ENCODE data around the gene SSTR5. TPM values are rescaled to one million over a fixed set of nuclear protein-coding genes. Genes with fewer than 3 reads are reported as not detected.

SSTR5 gene
- total and polyA plus RNA-seq, 2 donors: 0.20 to 0.32 TPM

GRCh38 chr16:1045310-1045992, 27.1 kb upstream of the SSTR5 start:
- H3K27ac ChIP-seq (ENCODE audit: low read depth): no peak overlapping the region
- no peaks in the 10 kb centered on the region for H3K4me1 ChIP-seq (ENCODE audit: insufficient read depth)
- DNase-seq (ENCODE audit: extremely low spot score): no peak
- no peaks in the 10 kb centered on the region for H3K36me3 ChIP-seq (ENCODE audit: insufficient read depth)
- no peak overlapping the region for H3K4me3 ChIP-seq (ENCODE audit: low read depth, low read length)
- WGBS: 33% methylated on average over 38 of the region's 38 CpGs

- 77% methylated on average over 49 of the region's 49 CpGs for WGBS
- H3K4me3 ChIP-seq (ENCODE audit: low read depth, low read length): no peak overlapping the region
- no peaks in the 10 kb centered on the region for H3K4me1 ChIP-seq (ENCODE audit: insufficient read depth)
- H3K36me3 ChIP-seq (ENCODE audit: insufficient read depth): no peaks in the 10 kb centered on the region
- no peak overlapping the region for H3K27ac ChIP-seq (ENCODE audit: low read depth)
- no peak for DNase-seq (ENCODE audit: extremely low spot score)
Observed at GRCh38 chr16:1045993-1046911, 26.3 kb upstream of the SSTR5 start.

GRCh38 chr16:1047123-1047522, 25.4 kb upstream of the SSTR5 start:
- H3K4me1 ChIP-seq (ENCODE audit: insufficient read depth): no peaks in the 10 kb centered on the region
- H3K36me3 ChIP-seq (ENCODE audit: insufficient read depth): no peaks in the 10 kb centered on the region
- H3K4me3 ChIP-seq (ENCODE audit: low read depth, low read length): no peak overlapping the region
- no peak overlapping the region for H3K27ac ChIP-seq (ENCODE audit: low read depth)
- no peak for DNase-seq (ENCODE audit: extremely low spot score)
- WGBS: 91% methylated on average over 9 of the region's 9 CpGs

- DNase-seq (ENCODE audit: extremely low spot score): no peak
- WGBS: 78% methylated on average over 16 of the region's 16 CpGs
- H3K4me3 ChIP-seq (ENCODE audit: low read depth, low read length): no peak overlapping the region
- H3K4me1 ChIP-seq (ENCODE audit: insufficient read depth): no peaks in the 10 kb centered on the region
- no peak overlapping the region for H3K27ac ChIP-seq (ENCODE audit: low read depth)
- no peaks in the 10 kb centered on the region for H3K36me3 ChIP-seq (ENCODE audit: insufficient read depth)
Observed at GRCh38 chr16:1047801-1048200, 24.7 kb upstream of the SSTR5 start.

GRCh38 chr16:1048442-1049112, 24.0 kb upstream of the SSTR5 start:
- no peak overlapping the region for H3K27ac ChIP-seq (ENCODE audit: low read depth)
- WGBS: 33% methylated on average over 37 of the region's 37 CpGs
- no peaks in the 10 kb centered on the region for H3K36me3 ChIP-seq (ENCODE audit: insufficient read depth)
- H3K4me3 ChIP-seq (ENCODE audit: low read depth, low read length): no peak overlapping the region
- H3K4me1 ChIP-seq (ENCODE audit: insufficient read depth): no peaks in the 10 kb centered on the region
- no peak for DNase-seq (ENCODE audit: extremely low spot score)

- 89% methylated on average over 31 of the region's 31 CpGs for WGBS
- no peak overlapping the region for H3K4me3 ChIP-seq (ENCODE audit: low read depth, low read length)
- H3K4me1 ChIP-seq (ENCODE audit: insufficient read depth): no peaks in the 10 kb centered on the region
- no peak overlapping the region for H3K27ac ChIP-seq (ENCODE audit: low read depth)
- no peak for DNase-seq (ENCODE audit: extremely low spot score)
- H3K36me3 ChIP-seq (ENCODE audit: insufficient read depth): no peaks in the 10 kb centered on the region
Observed at GRCh38 chr16:1049113-1049975, 23.2 kb upstream of the SSTR5 start.

GRCh38 chr16:1049976-1050247, 22.6 kb upstream of the SSTR5 start:
- no peak for DNase-seq (ENCODE audit: extremely low spot score)
- Histone ChIP-seq H3K4me1 (ENCODE audit: insufficient read depth) (no peaks in the 10 kb centered on the region), H3K27ac (ENCODE audit: low read depth) (no peak overlapping the region), H3K36me3 (ENCODE audit: insufficient read depth) (no peaks in the 10 kb centered on the region), H3K4me3 (ENCODE audit: low read depth, low read length) (no peak overlapping the region)
- 87% methylated on average over 11 of the region's 11 CpGs for WGBS

GRCh38 chr16:1050516-1050915, 22.0 kb upstream of the SSTR5 start:
- 79% methylated on average over 30 of the region's 30 CpGs for WGBS
- no peak for DNase-seq (ENCODE audit: extremely low spot score)

GRCh38 chr16:1050921-1051320, 21.6 kb upstream of the SSTR5 start:
- no peak for DNase-seq (ENCODE audit: extremely low spot score)
- Histone ChIP-seq H3K36me3 (ENCODE audit: insufficient read depth) (no peaks in the 10 kb centered on the region), H3K4me1 (ENCODE audit: insufficient read depth) (no peaks in the 10 kb centered on the region), H3K27ac (ENCODE audit: low read depth) (no peak overlapping the region), H3K4me3 (ENCODE audit: low read depth, low read length) (no peak overlapping the region)
- WGBS: 87% methylated on average over 15 of the region's 15 CpGs

More at GRCh38 chr16:1050516-1050915, 22.0 kb upstream of the SSTR5 start:
- H3K4me3 ChIP-seq (ENCODE audit: low read depth, low read length): no peak overlapping the region
- no peaks in the 10 kb centered on the region for H3K36me3 ChIP-seq (ENCODE audit: insufficient read depth)
- H3K4me1 ChIP-seq (ENCODE audit: insufficient read depth): no peaks in the 10 kb centered on the region
- H3K27ac ChIP-seq (ENCODE audit: low read depth): no peak overlapping the region

- Histone ChIP-seq H3K4me1 (ENCODE audit: insufficient read depth) (no peaks in the 10 kb centered on the region), H3K4me3 (ENCODE audit: low read depth, low read length) (no peak overlapping the region), H3K27ac (ENCODE audit: low read depth) (no peak overlapping the region), H3K36me3 (ENCODE audit: insufficient read depth) (no peaks in the 10 kb centered on the region)
- no peak for DNase-seq (ENCODE audit: extremely low spot score)
- WGBS: 95% methylated on average over 17 of the region's 17 CpGs
Observed at GRCh38 chr16:1051446-1051845, 21.1 kb upstream of the SSTR5 start.

- Histone ChIP-seq H3K4me3 (ENCODE audit: low read depth, low read length) (no peak overlapping the region), H3K36me3 (ENCODE audit: insufficient read depth) (no peaks in the 10 kb centered on the region), H3K4me1 (ENCODE audit: insufficient read depth) (no peaks in the 10 kb centered on the region), H3K27ac (ENCODE audit: low read depth) (no peak overlapping the region)
- DNase-seq (ENCODE audit: extremely low spot score): no peak
- 85% methylated on average over 9 of the region's 9 CpGs for WGBS
Observed at GRCh38 chr16:1052721-1053120, 19.8 kb upstream of the SSTR5 start.

- no peaks in the 10 kb centered on the region for H3K36me3 ChIP-seq (ENCODE audit: insufficient read depth)
- no peaks in the 10 kb centered on the region for H3K4me1 ChIP-seq (ENCODE audit: insufficient read depth)
- WGBS: 61% methylated on average over 14 of the region's 14 CpGs
- no peak for DNase-seq (ENCODE audit: extremely low spot score)
- no peak overlapping the region for H3K4me3 ChIP-seq (ENCODE audit: low read depth, low read length)
- H3K27ac ChIP-seq (ENCODE audit: low read depth): no peak overlapping the region
Observed at GRCh38 chr16:1053121-1053521, 19.4 kb upstream of the SSTR5 start.

- no peaks in the 10 kb centered on the region for H3K36me3 ChIP-seq (ENCODE audit: insufficient read depth)
- H3K27ac ChIP-seq (ENCODE audit: low read depth): no peak overlapping the region
- H3K4me3 ChIP-seq (ENCODE audit: low read depth, low read length): no peak overlapping the region
- H3K4me1 ChIP-seq (ENCODE audit: insufficient read depth): no peaks in the 10 kb centered on the region
- WGBS: 82% methylated on average over 21 of the region's 21 CpGs
- DNase-seq (ENCODE audit: extremely low spot score): no peak
Observed at GRCh38 chr16:1053700-1054368, 18.7 kb upstream of the SSTR5 start.
